ENCODE results near the gene UMAD1.

UMAD1 gene

GRCh38 chr7:7640221-7641128, at the start of gene UMAD1:
TSS of gene UMAD1 (plus strand) at chr7:7640752. CDS start at chr7:7673372, 32,620 bp downstream.
- H3K9me3 Mint-ChIP-seq (ENCODE audit: low read depth) = no peaks in the 10 kb centered on the region
- H3K4me3 Mint-ChIP-seq = peak within 1 kb of the TSS; percentile 98
- peaks cover 56% of the 10 kb centered on the region for H3K4me1 Mint-ChIP-seq (ENCODE audit: low read depth)
- peak within 1 kb of the TSS; percentile 99 for H3K27ac Mint-ChIP-seq
- H3K27me3 Mint-ChIP-seq = no peaks in the 10 kb centered on the region
- H3K36me3 Mint-ChIP-seq = peaks cover 16% of the 10 kb centered on the region

GRCh38 chr7:7595451-7595850, 45.1 kb upstream of the UMAD1 start:
- Mint-ChIP-seq H3K27ac (no peak overlapping the region), H3K9me3 (ENCODE audit: low read depth) (no peaks in the 10 kb centered on the region), H3K36me3 (peaks cover 14% of the 10 kb centered on the region)

GRCh38 chr7:7596176-7596575, 44.4 kb upstream of the UMAD1 start:
- no peak overlapping the region for H3K4me3 Mint-ChIP-seq
- peaks cover 13% of the 10 kb centered on the region for H3K36me3 Mint-ChIP-seq
- no peaks in the 10 kb centered on the region for H3K4me1 Mint-ChIP-seq (ENCODE audit: low read depth)
- no peak overlapping the region for H3K27ac Mint-ChIP-seq
- H3K9me3 Mint-ChIP-seq (ENCODE audit: low read depth) = no peaks in the 10 kb centered on the region
- no peaks in the 10 kb centered on the region for H3K27me3 Mint-ChIP-seq

More at GRCh38 chr7:7595451-7595850, 45.1 kb upstream of the UMAD1 start:
- no peaks in the 10 kb centered on the region for H3K27me3 Mint-ChIP-seq
- H3K4me1 Mint-ChIP-seq (ENCODE audit: low read depth) = no peaks in the 10 kb centered on the region
- H3K4me3 Mint-ChIP-seq = no peak overlapping the region

GRCh38 chr7:7607010-7607409, 33.5 kb upstream of the UMAD1 start:
- no peak overlapping the region for H3K27ac Mint-ChIP-seq
- peaks cover 6% of the 10 kb centered on the region for H3K4me1 Mint-ChIP-seq (ENCODE audit: low read depth)
- H3K9me3 Mint-ChIP-seq (ENCODE audit: low read depth) = no peaks in the 10 kb centered on the region
- no peak overlapping the region for H3K4me3 Mint-ChIP-seq
- no peaks in the 10 kb centered on the region for H3K27me3 Mint-ChIP-seq
- no peaks in the 10 kb centered on the region for H3K36me3 Mint-ChIP-seq

GRCh38 chr7:7609330-7609729, 31.2 kb upstream of the UMAD1 start:
- Mint-ChIP-seq H3K9me3 (ENCODE audit: low read depth) (no peaks in the 10 kb centered on the region), H3K4me1 (ENCODE audit: low read depth) (peaks cover 6% of the 10 kb centered on the region), H3K27me3 (no peaks in the 10 kb centered on the region), H3K27ac (peak overlapping the region; percentile 46), H3K4me3 (no peak overlapping the region), H3K36me3 (no peaks in the 10 kb centered on the region)

DNA sequence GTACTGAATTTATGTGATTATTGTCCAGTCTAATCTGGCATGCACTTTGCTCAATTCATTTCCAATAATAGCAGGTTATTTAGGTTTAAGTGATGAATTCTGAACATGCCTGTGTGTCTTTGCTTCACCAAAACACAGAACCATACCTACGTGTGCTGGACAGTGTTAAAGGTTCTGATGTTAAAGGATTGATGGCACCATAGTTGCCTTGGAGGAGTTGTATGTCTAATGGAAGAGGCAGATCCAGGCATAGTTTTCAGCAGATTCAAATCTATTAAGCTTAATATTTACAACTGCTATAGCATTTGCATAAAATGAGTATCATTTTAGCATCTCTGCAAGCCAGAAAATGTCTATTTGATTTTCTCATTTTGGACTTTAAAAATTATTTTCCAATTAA, 28.0 kb upstream of the UMAD1 start:
- no peaks in the 10 kb centered on the region for H3K36me3 Mint-ChIP-seq
- H3K4me3 Mint-ChIP-seq = no peak overlapping the region
- peaks cover 14% of the 10 kb centered on the region for H3K4me1 Mint-ChIP-seq (ENCODE audit: low read depth)
- H3K9me3 Mint-ChIP-seq (ENCODE audit: low read depth) = no peaks in the 10 kb centered on the region
- no peak overlapping the region for H3K27ac Mint-ChIP-seq
- no peaks in the 10 kb centered on the region for H3K27me3 Mint-ChIP-seq

DNA sequence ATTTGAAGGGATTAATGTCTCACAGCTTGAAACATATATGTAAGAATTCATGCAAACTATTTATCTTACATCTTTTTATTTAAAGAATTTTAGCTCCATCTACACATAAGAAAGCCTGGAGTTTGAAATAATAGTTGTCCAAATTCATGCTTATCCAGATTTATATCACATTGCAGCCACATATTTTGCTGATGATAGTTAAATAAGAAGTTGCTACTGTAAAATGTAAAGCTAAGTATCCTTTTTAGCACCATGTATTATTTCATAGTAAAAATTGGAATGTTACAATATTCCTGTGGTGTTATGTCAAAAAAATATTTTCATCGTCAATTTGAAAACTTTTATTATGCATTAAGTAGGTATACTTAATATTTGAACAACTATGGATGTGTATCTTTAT, 27.3 kb upstream of the UMAD1 start:
- no peak overlapping the region for H3K27ac Mint-ChIP-seq
- H3K4me1 Mint-ChIP-seq (ENCODE audit: low read depth) = peaks cover 18% of the 10 kb centered on the region
- no peaks in the 10 kb centered on the region for H3K9me3 Mint-ChIP-seq (ENCODE audit: low read depth)
- H3K27me3 Mint-ChIP-seq = no peaks in the 10 kb centered on the region
- H3K36me3 Mint-ChIP-seq = no peaks in the 10 kb centered on the region
- H3K4me3 Mint-ChIP-seq = no peak overlapping the region

DNA sequence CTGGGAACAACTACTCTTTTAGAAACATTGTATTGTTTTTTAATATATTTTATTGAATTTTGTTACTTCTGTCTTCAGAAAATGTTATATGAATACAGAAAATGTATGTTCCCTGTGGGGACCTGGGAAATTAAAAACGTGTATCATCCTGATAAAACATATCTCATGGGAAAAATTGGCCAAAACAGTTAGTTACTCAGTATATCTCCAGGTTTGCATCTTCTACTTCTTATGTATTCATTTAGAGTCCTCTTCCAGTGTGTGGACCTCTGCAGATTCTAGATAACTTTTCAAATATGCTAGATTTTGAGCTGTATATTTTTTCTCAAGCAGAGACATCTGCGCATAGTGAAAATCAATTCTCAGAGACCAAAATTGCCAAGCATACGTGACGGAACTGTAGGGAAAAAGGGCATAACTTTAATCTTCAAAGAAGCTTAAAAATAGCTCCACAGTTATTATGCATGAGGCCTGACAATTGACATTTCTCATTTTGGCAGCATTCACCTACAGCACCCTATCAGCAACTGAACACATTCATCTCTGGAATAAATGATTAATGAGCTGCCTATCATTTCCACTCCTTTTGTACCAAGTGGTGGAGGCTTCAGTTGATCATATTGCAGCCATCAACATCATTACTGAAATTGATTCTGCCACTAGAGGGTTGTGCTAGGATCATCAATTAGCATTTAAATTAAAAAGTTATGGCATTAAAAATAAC, 26.4 kb upstream of the UMAD1 start:
- H3K4me3 Mint-ChIP-seq = no peak overlapping the region
- H3K9me3 Mint-ChIP-seq (ENCODE audit: low read depth) = no peaks in the 10 kb centered on the region
- H3K27ac Mint-ChIP-seq = peak overlapping the region; percentile 43
- no peaks in the 10 kb centered on the region for H3K36me3 Mint-ChIP-seq
- peaks cover 19% of the 10 kb centered on the region for H3K4me1 Mint-ChIP-seq (ENCODE audit: low read depth)
- no peaks in the 10 kb centered on the region for H3K27me3 Mint-ChIP-seq

DNA sequence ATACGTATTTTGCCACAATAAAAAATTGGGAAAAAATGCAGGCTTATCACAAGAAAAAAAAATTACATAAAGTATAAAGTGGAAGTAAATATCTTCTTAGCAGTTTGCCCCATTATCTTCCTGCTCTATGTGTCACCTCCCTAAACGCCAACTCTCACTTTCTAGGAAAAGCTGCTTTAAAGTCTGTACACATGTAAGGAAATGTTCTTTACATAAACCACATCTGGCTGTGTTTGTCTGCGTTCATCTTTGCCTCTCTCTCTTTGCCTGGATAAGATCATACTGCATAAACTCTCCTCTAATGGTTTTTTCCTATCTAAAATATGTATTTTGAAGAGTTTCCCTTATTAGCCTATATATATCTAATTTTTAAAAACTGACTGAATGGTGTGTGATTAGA, 23.0 kb upstream of the UMAD1 start:
- no peaks in the 10 kb centered on the region for H3K9me3 Mint-ChIP-seq (ENCODE audit: low read depth)
- no peak overlapping the region for H3K4me3 Mint-ChIP-seq
- H3K27ac Mint-ChIP-seq = no peak overlapping the region
- H3K36me3 Mint-ChIP-seq = no peaks in the 10 kb centered on the region
- no peaks in the 10 kb centered on the region for H3K27me3 Mint-ChIP-seq
- H3K4me1 Mint-ChIP-seq (ENCODE audit: low read depth) = peaks cover 14% of the 10 kb centered on the region

- H3K4me1 Mint-ChIP-seq (ENCODE audit: low read depth) = peaks cover 14% of the 10 kb centered on the region
- no peaks in the 10 kb centered on the region for H3K9me3 Mint-ChIP-seq (ENCODE audit: low read depth)
- H3K27ac Mint-ChIP-seq = no peak overlapping the region
- H3K4me3 Mint-ChIP-seq = no peak overlapping the region
- H3K36me3 Mint-ChIP-seq = no peaks in the 10 kb centered on the region
- H3K27me3 Mint-ChIP-seq = no peaks in the 10 kb centered on the region
Observed at GRCh38 chr7:7618410-7618809, 22.1 kb upstream of the UMAD1 start.

- Mint-ChIP-seq H3K36me3 (no peaks in the 10 kb centered on the region), H3K27me3 (no peaks in the 10 kb centered on the region), H3K4me1 (ENCODE audit: low read depth) (peaks cover 14% of the 10 kb centered on the region), H3K27ac (no peak overlapping the region), H3K4me3 (no peak overlapping the region), H3K9me3 (ENCODE audit: low read depth) (no peaks in the 10 kb centered on the region)
Observed at GRCh38 chr7:7620236-7620635, 20.3 kb upstream of the UMAD1 start.

DNA sequence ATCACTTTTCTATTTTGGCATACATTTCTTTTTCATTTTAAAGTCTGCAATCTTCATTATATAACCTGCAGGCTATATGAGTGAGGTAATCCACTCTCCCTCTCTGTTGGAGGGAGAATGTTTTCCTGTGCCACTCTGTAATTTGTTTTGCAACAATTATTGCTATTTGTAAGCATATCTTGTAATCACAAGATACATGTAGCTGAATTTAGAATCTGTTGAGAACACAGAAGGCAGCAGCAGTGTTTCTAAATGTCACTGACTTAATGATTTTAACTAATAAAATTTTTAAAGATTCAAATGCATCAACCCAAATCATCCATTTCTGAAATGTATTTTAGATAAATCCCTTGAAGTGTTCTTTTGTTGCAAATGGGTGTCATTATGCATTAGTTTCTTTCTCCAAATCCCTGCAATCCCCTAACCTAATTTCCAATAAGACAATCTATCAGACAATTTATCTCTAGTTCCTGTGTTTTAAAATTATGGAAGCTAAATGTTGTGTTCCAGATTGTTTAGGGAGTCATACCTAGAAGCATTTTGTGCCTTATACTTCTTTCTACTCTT, 19.8 kb upstream of the UMAD1 start:
- Mint-ChIP-seq H3K4me1 (ENCODE audit: low read depth) (peaks cover 14% of the 10 kb centered on the region), H3K9me3 (ENCODE audit: low read depth) (no peaks in the 10 kb centered on the region), H3K27ac (no peak overlapping the region), H3K27me3 (no peaks in the 10 kb centered on the region), H3K4me3 (no peak overlapping the region), H3K36me3 (no peaks in the 10 kb centered on the region)

DNA sequence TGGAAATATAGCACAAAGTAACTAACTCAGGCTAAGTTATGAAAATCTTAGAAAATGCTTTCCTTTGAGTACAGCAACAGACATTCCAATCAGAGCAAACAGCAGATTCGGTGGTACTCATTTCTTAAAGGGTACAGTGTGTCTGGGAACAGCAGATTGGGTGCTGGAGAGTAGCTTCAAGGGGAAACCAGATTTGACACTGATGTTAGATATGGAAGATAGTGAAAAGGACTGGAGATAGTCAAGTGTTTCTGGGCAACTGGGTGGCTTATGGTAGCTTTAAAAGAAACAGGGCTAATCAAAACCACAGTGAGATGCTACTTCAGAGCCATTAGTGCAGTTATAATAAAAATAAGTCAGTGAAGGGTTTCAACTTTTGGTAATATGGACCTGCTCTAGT, 12.1 kb upstream of the UMAD1 start:
- no peak overlapping the region for H3K4me3 Mint-ChIP-seq
- no peaks in the 10 kb centered on the region for H3K36me3 Mint-ChIP-seq
- no peaks in the 10 kb centered on the region for H3K9me3 Mint-ChIP-seq (ENCODE audit: low read depth)
- no peaks in the 10 kb centered on the region for H3K27me3 Mint-ChIP-seq
- H3K4me1 Mint-ChIP-seq (ENCODE audit: low read depth) = no peaks in the 10 kb centered on the region
- H3K27ac Mint-ChIP-seq = no peak overlapping the region

GRCh38 chr7:7630626-7631329, 9.8 kb upstream of the UMAD1 start:
- Mint-ChIP-seq H3K4me3 (no peak overlapping the region), H3K9me3 (ENCODE audit: low read depth) (no peaks in the 10 kb centered on the region), H3K36me3 (peaks cover 2% of the 10 kb centered on the region), H3K27me3 (no peaks in the 10 kb centered on the region), H3K4me1 (ENCODE audit: low read depth) (no peaks in the 10 kb centered on the region), H3K27ac (peak overlapping the region; percentile 18)

- Mint-ChIP-seq H3K36me3 (peaks cover 15% of the 10 kb centered on the region), H3K9me3 (ENCODE audit: low read depth) (no peaks in the 10 kb centered on the region), H3K4me1 (ENCODE audit: low read depth) (peaks cover 49% of the 10 kb centered on the region), H3K4me3 (peak overlapping the region; percentile 98), H3K27ac (peak overlapping the region; percentile 99), H3K27me3 (no peaks in the 10 kb centered on the region)
Observed at GRCh38 chr7:7639421-7639820, 1.1 kb upstream of the UMAD1 start.

All from activated naive CD8-positive, alpha-beta T cell (primary cell).